ENCODE measurements around the gene HIPK1.
"Not testable (repeated sequence)": the region's sequence is repeated elsewhere in the genome, so short reads cannot be mapped to it uniquely, and the experiment has no call there.

Gene HIPK1

GRCh38 chr1:113943028-113943811, 14.1 kb downstream of the HIPK1 start:
- no peak for ATAC-seq (ENCODE audit: low read depth)
- H3K27me3 Mint-ChIP-seq = no peaks in the 10 kb centered on the region
- H3K4me1 Mint-ChIP-seq = peaks cover 39% of the 10 kb centered on the region
- H3K4me3 Mint-ChIP-seq = no peak overlapping the region
- H3K9me3 Mint-ChIP-seq = no peaks in the 10 kb centered on the region
- DNase-seq (ENCODE audit: low spot score in 2 of 2) = no peak
- peaks cover 28% of the 10 kb centered on the region for H3K36me3 Mint-ChIP-seq
- H3K27ac Mint-ChIP-seq = no peak overlapping the region

DNA sequence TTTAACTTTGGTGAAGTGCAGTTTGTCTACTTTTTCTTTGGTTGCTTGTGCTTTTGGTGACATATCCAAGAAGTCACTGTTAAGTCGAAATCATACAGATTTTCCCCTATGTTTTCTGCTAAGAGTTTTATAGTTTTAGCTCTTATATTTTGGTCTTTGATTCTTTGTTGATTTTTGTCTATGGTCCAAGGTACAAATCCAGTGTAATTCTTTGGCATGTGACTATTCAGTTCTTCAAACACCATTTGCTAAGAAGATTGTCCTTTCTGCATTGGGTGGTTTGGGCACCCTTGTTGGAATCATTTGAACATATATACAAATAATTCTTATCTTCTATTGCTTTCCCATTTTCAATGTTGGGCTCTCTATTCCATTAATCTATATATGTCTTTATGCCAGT, 16.2 kb downstream of the HIPK1 start:
- H3K27ac Mint-ChIP-seq = no peak overlapping the region
- peaks cover 28% of the 10 kb centered on the region for H3K36me3 Mint-ChIP-seq
- H3K27me3 Mint-ChIP-seq = no peaks in the 10 kb centered on the region
- ATAC-seq (ENCODE audit: low read depth) (no peak), DNase-seq (ENCODE audit: low spot score in 2 of 2) (no peak)
- H3K4me1 Mint-ChIP-seq = peaks cover 27% of the 10 kb centered on the region
- H3K4me3 Mint-ChIP-seq = no peak overlapping the region
- no peaks in the 10 kb centered on the region for H3K9me3 Mint-ChIP-seq

GRCh38 chr1:113946112-113946511, 17.0 kb downstream of the HIPK1 start:
- ATAC-seq (ENCODE audit: low read depth) (peak; percentile 51), DNase-seq (ENCODE audit: low spot score in 2 of 2) (no peak)
- Mint-ChIP-seq H3K4me1 (peaks cover 22% of the 10 kb centered on the region), H3K27ac (peak overlapping the region; percentile 78), H3K9me3 (no peaks in the 10 kb centered on the region), H3K27me3 (no peaks in the 10 kb centered on the region), H3K4me3 (no peak overlapping the region), H3K36me3 (peaks cover 22% of the 10 kb centered on the region)

- H3K4me3 Mint-ChIP-seq = no peak overlapping the region
- no peak for ATAC-seq (ENCODE audit: low read depth)
- H3K27ac Mint-ChIP-seq = peak overlapping the region; percentile 78
- peaks cover 22% of the 10 kb centered on the region for H3K4me1 Mint-ChIP-seq
- DNase-seq (ENCODE audit: low spot score in 2 of 2) = no peak
- no peaks in the 10 kb centered on the region for H3K27me3 Mint-ChIP-seq
- H3K36me3 Mint-ChIP-seq = peaks cover 22% of the 10 kb centered on the region
- H3K9me3 Mint-ChIP-seq = no peaks in the 10 kb centered on the region
Measured at GRCh38 chr1:113946678-113947387, 17.7 kb downstream of the HIPK1 start.

GRCh38 chr1:113947388-113948107, 18.4 kb downstream of the HIPK1 start:
- peak overlapping the region; percentile 78 for H3K27ac Mint-ChIP-seq
- H3K4me3 Mint-ChIP-seq = no peak overlapping the region
- H3K4me1 Mint-ChIP-seq = peaks cover 22% of the 10 kb centered on the region
- no peaks in the 10 kb centered on the region for H3K9me3 Mint-ChIP-seq
- peaks cover 20% of the 10 kb centered on the region for H3K36me3 Mint-ChIP-seq
- ATAC-seq (ENCODE audit: low read depth) (no peak), DNase-seq (ENCODE audit: low spot score in 2 of 2) (no peak)
- H3K27me3 Mint-ChIP-seq = no peaks in the 10 kb centered on the region

- H3K4me3 Mint-ChIP-seq; H3K27me3 Mint-ChIP-seq; ATAC-seq (ENCODE audit: low read depth); DNase-seq (ENCODE audit: low spot score in 2 of 2); H3K9me3 Mint-ChIP-seq: not testable (repeated sequence)
- H3K27ac Mint-ChIP-seq = peak overlapping the region; percentile 78
- H3K4me1 Mint-ChIP-seq = peaks cover 22% of the 10 kb centered on the region
- peaks cover 19% of the 10 kb centered on the region for H3K36me3 Mint-ChIP-seq
Measured at GRCh38 chr1:113948151-113948550, 19.0 kb downstream of the HIPK1 start.

- no peaks in the 10 kb centered on the region for H3K9me3 Mint-ChIP-seq
- DNase-seq (ENCODE audit: low spot score in 2 of 2) (no peak), ATAC-seq (ENCODE audit: low read depth) (no peak)
- H3K4me1 Mint-ChIP-seq = peaks cover 22% of the 10 kb centered on the region
- no peak overlapping the region for H3K4me3 Mint-ChIP-seq
- no peak overlapping the region for H3K27ac Mint-ChIP-seq
- H3K36me3 Mint-ChIP-seq = peaks cover 18% of the 10 kb centered on the region
- no peaks in the 10 kb centered on the region for H3K27me3 Mint-ChIP-seq
Measured at GRCh38 chr1:113949007-113949406, 19.9 kb downstream of the HIPK1 start.

DNA sequence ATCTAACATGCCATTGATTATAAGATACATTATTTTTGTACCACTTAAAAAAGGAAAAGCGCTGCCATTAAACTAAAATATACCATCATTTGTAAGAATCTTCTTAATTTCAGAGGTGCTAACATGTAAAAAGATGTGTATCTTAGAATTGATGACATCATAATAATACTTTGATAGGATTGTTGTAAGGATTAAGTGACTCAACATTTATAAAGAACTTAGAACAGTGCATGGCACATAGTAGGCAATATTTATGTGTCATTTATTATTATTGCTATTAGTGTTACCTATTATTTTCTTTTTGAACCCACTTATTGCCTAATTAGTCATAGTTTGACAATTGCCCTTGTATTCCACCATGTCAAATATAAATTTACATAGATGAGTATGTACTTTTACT, 21.8 kb downstream of the HIPK1 start:
- peaks cover 8% of the 10 kb centered on the region for H3K36me3 Mint-ChIP-seq
- no peaks in the 10 kb centered on the region for H3K27me3 Mint-ChIP-seq
- no peak for DNase-seq (ENCODE audit: low spot score in 2 of 2)
- H3K9me3 Mint-ChIP-seq = no peaks in the 10 kb centered on the region
- no peak for ATAC-seq (ENCODE audit: low read depth)
- H3K4me3 Mint-ChIP-seq = no peak overlapping the region
- no peak overlapping the region for H3K27ac Mint-ChIP-seq
- H3K4me1 Mint-ChIP-seq = peaks cover 16% of the 10 kb centered on the region

- H3K27ac Mint-ChIP-seq = no peak overlapping the region
- H3K4me3 Mint-ChIP-seq = no peak overlapping the region
- peaks cover 10% of the 10 kb centered on the region for H3K4me1 Mint-ChIP-seq
- peaks cover 10% of the 10 kb centered on the region for H3K36me3 Mint-ChIP-seq
- no peak for DNase-seq (ENCODE audit: low spot score in 2 of 2)
- no peaks in the 10 kb centered on the region for H3K27me3 Mint-ChIP-seq
- H3K9me3 Mint-ChIP-seq = no peaks in the 10 kb centered on the region
- no peak for ATAC-seq (ENCODE audit: low read depth)
Measured at GRCh38 chr1:113951719-113952118, 22.6 kb downstream of the HIPK1 start.

GRCh38 chr1:113957984-113958383, 28.9 kb downstream of the HIPK1 start:
- DNase-seq (ENCODE audit: low spot score in 2 of 2) (no peak), ATAC-seq (ENCODE audit: low read depth) (no peak)
- H3K9me3 Mint-ChIP-seq = no peaks in the 10 kb centered on the region
- peaks cover 18% of the 10 kb centered on the region for H3K36me3 Mint-ChIP-seq
- no peak overlapping the region for H3K4me3 Mint-ChIP-seq
- H3K4me1 Mint-ChIP-seq = no peaks in the 10 kb centered on the region
- no peaks in the 10 kb centered on the region for H3K27me3 Mint-ChIP-seq
- H3K27ac Mint-ChIP-seq = no peak overlapping the region

DNA sequence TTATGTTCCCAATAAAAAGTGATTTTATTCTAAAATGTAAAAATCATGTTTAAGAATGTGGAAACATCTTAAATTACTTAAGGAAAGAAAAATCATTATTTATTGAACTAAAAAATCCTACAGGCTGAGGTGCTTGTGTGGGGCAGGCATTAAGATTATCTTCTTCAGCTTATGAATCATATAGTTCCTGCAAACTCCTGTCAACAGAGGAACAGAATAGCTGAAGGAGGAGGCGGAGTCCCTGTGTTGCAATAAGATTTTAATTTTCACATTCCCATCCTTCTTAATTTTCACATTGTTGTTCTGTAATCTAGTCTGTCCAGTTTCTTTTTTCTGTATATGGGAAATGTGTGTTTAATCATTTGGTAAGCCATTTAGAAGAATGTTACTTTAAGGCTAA, 29.6 kb downstream of the HIPK1 start:
- H3K36me3 Mint-ChIP-seq = peaks cover 23% of the 10 kb centered on the region
- H3K4me3 Mint-ChIP-seq = no peak overlapping the region
- no peaks in the 10 kb centered on the region for H3K27me3 Mint-ChIP-seq
- ATAC-seq (ENCODE audit: low read depth) (no peak), DNase-seq (ENCODE audit: low spot score in 2 of 2) (no peak)
- no peaks in the 10 kb centered on the region for H3K9me3 Mint-ChIP-seq
- H3K27ac Mint-ChIP-seq = no peak overlapping the region
- H3K4me1 Mint-ChIP-seq = no peaks in the 10 kb centered on the region

DNA sequence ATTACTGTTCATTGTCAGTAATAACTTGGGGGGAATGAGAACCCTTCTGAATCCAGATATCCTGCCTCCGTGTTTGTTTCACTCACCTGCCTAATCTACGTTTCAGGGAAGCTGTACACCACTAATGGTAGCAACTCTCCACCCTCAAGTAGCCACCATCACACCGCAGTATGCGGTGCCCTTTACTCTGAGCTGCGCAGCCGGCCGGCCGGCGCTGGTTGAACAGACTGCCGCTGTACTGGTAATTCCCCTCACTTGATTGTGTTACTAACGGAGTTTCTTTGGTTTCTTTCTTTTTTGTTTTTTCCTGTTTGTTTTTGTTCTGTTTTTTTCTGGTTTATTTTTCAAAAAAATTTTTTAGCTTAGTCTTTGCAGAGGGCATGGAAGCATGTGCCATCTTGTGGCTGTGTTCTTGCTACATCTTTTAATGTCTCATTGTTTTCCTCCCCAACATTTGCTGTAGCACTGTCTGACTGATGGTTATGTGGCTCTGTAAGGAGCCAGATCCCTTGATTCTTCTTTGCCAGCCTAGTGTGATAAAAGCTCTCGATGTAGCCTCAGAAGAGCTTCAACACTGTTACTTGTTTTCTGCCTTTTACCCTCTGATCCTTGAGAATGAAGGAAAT, 34.3 kb downstream of the HIPK1 start:
- no peak overlapping the region for H3K4me3 Mint-ChIP-seq
- no peak overlapping the region for H3K27ac Mint-ChIP-seq
- H3K36me3 Mint-ChIP-seq = peaks cover 34% of the 10 kb centered on the region
- no peaks in the 10 kb centered on the region for H3K4me1 Mint-ChIP-seq
- ATAC-seq (ENCODE audit: low read depth) (no peak), DNase-seq (ENCODE audit: low spot score in 2 of 2) (no peak)
- no peaks in the 10 kb centered on the region for H3K27me3 Mint-ChIP-seq
- H3K9me3 Mint-ChIP-seq = no peaks in the 10 kb centered on the region

- no peak overlapping the region for H3K27ac Mint-ChIP-seq
- DNase-seq (ENCODE audit: low spot score in 2 of 2) (no peak), ATAC-seq (ENCODE audit: low read depth) (no peak)
- H3K27me3 Mint-ChIP-seq = no peaks in the 10 kb centered on the region
- H3K36me3 Mint-ChIP-seq = peaks cover 39% of the 10 kb centered on the region
- no peaks in the 10 kb centered on the region for H3K9me3 Mint-ChIP-seq
- H3K4me1 Mint-ChIP-seq = no peaks in the 10 kb centered on the region
- no peak overlapping the region for H3K4me3 Mint-ChIP-seq
Measured at GRCh38 chr1:113965703-113966412, 36.7 kb downstream of the HIPK1 start.

All from memory B cell (primary cell).